Islet of Langerhans (tissue), 1 donor: ENCODE results near the gene TNIK.
"Not testable (repeated sequence)": the region's sequence is repeated elsewhere in the genome, so short reads cannot be mapped to it uniquely, and the experiment has no call there.

Experiments
- FAIRE-seq: peaks from one replicate; lab custom pipeline; 2011; peaks lifted over from hg19 to GRCh38; lab: Jason Lieb, UNC

TNIK gene

DNA sequence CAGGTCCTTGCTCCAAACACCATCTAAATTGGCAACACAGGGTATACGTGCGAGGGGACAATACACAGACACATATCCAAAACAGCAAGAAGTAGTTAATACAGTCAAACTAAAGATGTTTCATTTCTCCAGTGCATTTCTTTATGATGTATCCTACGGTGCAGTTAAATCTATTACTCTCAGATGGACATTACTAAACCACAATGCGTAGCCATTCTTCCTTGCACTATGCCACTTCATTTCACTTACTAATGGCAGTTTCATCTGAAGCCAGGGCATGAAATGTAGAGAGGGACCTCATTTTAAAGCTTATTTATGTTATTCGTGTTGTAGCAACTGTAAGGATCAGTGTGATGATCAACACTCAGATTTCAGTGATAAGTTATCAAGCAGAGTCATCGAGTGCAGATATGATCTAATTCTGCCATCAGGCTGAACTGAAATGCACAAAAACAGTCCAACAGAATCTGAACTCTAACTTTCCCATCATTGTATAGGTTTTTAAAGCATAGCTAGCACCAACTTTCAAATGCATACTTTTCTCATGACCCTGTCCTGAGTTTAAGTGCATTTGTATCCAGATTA lies 14.5 kb downstream of the TNIK start:
- no peak for FAIRE-seq

DNA sequence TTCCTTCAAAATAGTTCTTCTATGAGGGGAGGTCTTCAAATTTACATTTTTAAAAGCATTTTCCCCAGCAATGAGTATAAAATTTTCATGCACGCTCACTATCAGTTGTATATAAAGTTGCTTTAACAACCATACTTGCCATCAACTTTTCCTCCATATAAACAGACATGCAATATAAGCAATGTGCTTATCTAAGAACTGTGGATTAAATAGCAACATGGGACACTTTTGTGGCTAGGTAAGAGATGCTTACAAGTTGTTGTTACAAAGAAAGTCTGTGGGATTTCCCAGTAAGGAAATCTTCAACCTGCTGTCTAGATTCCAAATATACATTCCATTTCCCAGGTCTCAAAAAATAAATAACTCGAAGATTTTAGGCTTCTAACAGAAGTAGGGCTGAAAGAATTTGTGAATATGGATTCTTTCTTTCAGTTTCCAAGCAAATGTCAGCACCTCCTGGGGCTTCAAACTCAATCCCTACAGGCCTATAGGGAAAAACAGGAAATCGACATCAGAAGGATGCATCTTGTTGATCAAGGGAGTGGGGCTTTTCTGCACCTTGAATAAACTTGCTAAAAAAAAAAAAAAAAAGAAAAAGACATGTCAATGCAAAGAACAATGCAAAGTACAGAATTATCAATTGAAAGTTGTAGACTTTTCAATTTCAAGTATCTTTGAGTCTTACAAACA lies 16.1 kb downstream of the TNIK start:
- FAIRE-seq, result no peak

DNA sequence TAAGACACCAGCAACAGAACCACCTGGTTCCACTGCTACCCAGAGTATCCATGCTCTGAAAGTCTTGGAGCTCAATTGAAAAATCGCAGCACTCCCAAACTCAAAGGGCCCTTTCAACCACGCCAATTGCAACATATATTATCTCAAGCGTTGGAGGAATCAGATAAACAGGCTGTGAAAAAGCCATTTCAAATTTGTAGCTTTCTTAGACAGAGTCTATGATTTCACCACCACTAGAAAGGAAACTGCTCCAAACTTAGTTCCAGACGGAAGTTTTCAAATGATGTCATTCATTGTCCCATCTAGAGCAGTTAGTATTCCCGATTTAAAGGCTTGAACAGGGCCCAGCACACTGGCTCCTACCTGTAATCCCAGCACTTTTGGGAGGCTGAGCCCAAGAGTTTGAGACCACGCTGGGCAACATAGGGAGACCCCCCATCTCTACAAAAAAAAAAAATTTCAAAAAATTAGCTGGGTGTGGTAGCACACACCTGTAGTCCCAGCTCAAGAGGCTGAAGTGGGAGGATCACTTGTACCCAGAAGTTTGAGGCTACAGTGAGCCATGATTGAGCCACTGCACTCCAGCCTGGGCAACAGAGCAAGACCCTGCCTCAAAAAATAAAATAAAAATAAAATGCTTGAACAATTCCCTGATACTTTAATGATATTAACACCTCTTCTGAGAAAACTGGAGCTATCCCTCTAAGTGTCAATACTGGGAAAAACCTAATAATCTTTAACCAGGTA lies 16.8 kb downstream of the TNIK start:
- no peak for FAIRE-seq

DNA sequence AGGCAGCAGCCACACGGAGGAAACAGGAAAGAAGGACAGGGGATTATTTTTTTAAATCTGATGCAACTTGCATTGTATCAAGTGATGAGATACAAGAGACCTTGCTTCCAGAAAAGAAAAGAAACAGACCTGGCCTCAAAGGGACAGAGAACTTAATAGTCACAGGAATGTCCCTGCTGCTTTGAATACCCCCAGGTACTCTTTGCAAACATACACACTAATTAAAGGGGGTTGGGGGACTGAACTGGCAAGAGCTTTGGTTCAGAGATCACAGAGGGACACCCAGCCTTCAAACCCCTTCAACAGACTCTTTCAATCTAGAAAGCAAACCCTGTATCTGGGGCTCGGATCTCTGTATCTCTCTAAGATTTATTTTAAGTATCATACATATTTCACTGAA lies 18.0 kb downstream of the TNIK start:
- no peak for FAIRE-seq

DNA sequence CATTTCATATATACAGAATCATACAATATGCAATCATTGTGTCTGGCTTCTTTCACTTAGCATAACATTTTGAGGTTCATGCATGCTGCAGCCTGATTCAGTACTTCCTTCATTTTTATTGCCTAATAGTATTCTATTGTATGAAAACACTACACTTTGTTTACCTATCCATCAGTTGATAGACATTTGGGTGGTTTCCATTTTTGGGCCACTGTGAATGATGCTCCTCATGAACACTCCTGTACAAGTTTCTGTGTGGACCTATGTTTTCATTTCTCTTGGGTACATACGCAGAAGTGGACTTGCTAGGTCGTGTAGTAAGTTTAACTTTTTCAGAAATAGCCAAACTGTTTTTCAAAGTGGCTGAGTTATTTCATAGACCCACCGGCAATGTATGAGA lies 18.8 kb downstream of the TNIK start:
- FAIRE-seq, result no peak

DNA sequence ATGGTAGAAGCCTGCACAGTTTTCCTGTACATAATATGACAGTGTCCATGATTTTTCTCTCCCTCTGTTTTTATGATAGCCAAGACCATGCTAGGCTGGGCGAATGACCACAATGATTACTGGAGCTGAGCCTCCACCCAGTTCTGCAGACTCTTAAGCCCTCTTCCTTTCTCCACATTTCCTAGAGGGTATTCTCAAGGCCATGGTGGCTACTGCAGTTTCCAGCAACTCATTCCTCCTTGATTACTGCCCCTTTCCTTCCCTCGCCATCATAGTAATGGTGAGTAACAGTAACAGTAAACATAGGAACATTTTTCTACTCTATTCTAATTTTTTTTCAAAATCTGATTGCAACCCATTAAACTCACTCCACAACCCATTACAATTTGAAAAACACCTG lies 20.2 kb downstream of the TNIK start:
- no peak for FAIRE-seq

DNA sequence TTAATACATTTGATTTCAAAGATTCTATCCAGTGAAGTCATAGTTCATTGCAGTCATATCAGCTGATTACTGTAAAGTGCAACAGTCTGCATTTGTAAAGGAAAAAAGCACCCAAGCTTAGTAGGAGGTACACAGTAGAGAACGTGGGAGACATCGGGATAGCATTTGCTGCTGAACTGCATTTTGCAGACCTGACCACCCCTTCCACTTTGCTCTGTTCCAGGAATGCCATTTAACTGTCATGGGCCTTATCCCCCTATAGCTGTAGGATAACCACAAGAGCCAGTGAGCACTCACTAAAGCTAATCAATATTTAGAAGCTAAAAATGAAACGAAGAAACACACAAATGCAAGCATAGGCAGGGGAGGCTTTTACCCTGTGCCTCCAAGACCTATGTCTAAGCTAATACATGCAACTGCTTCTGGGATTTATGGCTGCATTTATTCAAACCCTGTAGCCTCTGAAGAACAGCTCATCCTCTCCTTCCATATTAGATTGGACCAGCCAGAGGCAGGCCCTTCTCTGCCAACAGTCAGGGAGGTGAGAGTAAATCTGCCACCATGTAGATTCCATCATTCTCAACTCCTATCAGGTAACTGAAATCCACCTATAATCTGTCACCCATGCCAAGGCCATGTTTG lies 23.0 kb downstream of the TNIK start:
- no peak for FAIRE-seq

DNA sequence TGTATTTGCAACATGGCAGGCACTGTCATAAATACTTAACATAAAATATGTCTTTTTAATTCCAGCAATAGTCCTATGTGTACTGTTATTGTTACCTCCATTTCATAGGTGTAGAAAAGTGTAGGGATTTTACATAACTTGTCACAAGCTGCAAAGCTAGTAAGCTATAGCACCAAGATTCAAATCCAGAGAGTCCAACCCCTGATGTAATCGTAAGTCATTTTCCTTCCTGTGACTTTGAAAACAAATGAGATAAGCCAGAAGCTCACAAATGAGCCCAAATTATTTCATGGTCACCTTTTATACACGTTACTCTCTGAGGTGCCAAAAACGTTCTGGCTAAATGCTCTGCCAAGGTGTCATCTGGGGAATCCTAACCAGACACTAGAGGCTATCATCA lies 23.8 kb downstream of the TNIK start:
- no peak for FAIRE-seq

DNA sequence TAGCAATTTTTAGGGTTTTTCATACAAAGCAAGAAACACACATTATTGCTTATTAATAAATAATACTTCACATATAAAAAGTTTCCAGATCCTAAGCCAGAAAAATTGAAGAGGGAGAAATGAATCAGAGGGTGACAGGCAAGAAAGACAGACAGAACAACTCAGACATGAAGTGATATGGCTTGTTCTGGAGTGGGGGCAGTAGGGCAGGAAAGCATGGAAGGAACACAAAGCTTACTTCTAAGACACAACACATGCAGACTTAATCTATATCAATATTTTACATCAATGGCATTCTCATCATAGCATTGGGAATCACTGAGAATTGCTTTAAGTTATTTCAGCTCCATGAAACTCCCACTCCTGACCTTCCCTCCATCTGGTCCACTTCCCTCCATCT lies 24.4 kb downstream of the TNIK start:
- no peak for FAIRE-seq

DNA sequence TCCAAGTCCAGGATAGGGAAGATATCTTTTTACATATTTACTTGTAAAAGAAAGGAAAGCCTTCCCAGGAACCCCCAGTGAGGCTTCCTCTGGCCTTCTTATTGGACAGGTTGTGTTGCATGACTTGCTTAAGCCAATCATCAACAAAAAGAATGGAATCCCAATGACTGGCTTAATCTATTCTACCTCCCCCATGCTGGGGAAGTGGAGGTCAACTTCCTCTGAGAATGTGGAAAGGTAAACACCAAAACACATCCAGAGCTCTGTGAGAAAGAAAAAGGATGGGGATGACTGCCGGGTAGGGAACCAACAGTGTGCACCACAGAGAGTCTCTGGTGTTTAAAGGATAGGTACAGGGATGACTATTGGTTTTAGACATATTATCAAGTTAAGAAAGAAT lies 25.1 kb downstream of the TNIK start:
- no peak for FAIRE-seq

DNA sequence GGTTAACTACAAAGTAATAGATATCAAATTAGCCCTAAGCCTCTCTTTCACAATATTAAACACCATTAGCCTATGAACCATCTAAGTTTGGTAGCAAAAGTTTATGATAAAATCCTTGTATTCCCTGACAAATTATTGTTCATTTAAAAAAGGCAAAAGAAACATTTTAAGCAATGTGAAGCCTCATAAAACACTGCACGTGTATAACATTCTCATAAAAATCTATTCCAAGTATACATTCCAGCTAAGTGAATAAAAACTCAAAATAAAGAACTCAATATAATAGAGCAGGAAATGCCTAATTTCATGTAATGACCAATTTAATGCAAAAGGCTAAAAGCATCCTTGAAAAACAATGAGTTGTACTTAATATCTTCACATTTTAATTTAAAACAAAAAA lies 27.7 kb downstream of the TNIK start:
- FAIRE-seq, result peak; percentile 69

DNA sequence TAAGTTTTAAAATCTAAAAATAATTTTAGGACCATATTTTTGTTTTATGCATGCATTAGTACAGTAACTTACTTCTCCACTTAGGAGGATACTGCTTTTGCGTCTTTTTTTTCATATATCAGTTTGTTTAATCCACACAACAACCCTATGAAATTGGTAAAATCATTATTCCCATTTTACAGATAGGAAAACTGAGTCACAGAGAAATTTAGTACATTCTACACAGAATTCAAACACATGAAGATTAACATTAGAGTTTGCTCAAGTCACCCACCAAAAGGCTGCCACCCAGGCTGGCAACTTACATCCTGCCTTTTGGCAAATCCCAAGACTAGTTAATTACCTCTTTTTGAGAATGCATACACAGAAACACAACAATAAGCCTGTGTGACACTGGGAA lies 28.7 kb downstream of the TNIK start:
- no peak for FAIRE-seq

DNA sequence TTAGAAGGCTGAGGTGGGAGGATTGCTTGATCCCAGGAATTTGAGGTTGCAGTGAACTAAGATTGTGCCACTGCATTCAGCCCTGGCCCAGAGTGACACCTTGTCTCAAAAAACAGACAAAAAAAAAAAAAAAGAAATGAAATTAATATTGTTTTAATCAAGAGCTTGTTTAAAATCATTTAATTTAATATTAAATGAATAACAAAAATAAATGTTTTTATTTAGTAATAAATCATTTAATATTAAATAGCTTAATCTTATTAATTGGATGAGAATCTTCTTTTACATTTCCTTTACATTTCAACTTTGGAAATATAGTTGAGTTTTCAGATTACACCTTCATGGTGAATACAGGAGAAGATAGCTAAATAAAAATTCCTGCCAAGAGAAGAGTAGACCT lies 29.7 kb downstream of the TNIK start:
- FAIRE-seq, result peak; percentile 5

DNA sequence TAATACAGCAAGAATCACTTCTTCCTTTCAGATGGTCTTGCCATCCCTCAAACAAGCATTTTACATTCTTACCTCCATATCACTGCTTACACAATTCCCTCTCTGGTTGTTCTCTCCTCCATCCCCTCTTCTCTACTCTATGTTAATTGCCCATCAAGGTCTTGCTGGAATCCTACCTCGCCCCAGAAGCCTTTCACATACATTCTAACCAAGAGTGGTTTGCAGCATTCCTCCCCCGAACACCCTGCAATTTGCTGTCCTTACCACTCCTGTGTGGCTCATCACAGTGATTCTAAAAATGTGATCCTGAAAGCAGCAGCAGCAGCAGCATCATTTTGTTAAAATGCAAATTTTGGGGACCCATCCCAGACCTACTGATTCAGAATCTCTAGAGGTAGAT lies 30.6 kb downstream of the TNIK start:
- FAIRE-seq, result no peak

DNA sequence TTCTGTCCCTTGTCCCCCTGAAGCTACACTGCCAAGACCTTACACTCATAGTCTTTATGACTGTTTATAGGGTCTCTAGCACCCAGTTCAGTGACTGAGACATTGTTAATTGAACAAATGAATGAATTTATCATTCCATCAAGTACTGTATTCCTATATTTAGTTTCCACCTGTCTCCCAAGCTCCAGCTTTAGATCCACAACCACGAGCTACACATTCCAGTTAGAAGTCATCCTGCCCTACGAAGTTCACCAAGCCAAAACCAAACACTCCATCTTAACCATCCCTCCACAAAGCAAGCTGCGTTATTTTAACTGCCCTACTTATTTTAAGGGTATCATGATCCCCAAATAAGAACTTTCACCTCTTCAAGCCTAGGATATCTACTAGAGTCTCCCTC lies 31.3 kb downstream of the TNIK start:
- no peak for FAIRE-seq

DNA sequence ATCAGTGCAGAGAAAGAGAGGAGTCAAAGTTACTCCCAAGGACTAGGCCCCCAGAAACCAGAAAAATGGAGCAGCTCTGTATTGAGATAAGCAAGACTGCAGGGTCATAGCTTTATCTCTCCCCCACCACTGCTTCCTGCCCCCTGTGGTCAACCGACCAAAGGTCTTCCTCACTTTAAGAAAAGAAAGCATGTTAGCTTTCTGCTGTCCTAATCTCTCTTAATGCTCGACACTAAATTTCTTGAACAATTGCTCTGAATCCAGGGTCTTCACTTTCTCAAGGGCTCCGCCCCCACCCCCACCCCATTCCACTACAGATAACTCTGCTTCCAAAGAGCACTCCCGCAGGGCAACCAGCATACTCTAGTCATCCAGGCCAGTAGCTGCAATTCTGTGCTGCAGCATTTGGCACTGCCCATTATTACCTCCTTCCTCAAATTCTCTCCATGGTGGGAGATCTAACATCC lies 31.9 kb downstream of the TNIK start:
- FAIRE-seq, result no peak

DNA sequence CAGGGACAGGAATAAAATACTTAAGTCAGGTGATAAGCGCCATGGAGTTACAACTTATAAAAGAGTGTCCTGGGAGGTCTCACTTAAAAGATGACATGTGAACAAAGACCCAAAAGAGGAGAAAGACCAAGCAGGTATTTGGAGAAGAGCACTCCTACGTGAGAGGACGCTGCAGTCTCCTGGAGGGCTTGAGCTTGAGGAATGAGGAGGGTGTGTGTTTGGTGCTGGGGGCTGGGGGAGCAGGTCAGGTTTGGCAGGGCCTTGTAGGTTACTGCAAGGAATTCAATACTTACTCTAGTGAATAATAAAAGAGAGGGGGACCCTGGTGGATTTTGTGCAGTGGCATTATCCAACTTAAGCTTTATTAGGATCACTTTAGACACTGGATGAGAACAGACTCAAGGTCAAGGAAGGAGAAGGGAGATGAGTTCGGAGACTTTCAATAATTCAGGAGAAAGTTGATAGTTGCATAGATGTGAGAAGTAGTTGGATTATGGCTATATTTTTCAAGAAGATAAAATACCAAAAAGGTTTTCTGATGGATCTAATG lies 32.4 kb downstream of the TNIK start:
- FAIRE-seq, result no peak

DNA sequence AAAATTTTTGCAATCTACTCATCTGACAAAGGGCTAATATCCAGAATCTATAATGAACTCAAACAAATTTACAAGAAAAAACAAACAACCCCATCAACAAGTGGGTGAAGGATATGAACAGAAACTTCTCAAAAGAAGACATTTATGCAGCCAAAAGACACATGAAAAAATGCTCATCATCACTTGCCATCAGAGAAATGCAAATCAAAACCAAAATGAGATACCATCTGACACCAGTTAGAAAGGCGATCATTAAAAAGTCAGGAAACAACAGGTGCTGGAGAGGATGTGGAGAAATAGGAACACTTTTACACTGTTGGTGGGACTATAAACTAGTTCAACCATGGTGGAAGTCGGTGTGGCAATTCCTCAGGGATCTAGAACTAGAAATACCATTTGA lies 36.1 kb downstream of the TNIK start:
- not testable (repeated sequence) for FAIRE-seq

DNA sequence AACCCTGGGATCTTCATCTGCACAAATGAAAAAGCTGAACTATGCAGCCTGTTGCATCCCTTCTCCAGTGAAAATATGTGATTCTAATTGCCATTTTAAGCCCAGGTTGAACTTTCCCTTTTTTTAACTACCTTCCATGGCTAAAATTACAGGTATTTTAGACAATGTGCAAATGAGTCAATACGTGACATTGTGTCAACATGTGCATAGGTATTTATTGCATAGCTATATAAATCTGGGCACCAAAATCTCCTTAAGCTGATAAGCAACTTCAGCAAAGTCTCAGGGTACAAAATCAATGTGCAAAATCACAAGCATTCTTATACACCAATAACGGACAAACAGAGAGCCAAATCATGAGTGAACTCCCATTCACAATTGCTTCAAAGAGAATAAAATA lies 37.4 kb downstream of the TNIK start:
- not testable (repeated sequence) for FAIRE-seq

DNA sequence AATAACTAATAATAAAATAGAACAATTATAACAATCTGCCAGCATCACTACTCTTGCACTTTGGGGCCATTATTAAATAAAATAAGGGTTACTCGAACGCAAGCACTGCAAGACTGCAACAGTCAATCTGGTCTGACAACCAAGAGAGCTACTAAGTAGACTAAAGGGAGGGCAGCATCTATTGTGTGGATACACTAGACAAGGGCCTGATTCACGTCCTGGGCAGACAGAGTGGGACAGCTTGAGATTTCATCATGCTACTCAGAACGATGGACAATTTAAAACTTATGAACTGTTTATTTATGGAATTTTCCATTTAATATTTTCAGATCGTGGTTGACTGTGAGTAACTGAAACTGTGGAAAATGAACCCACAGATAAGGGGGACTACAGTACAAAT lies 39.5 kb downstream of the TNIK start:
- FAIRE-seq, result no peak

DNA sequence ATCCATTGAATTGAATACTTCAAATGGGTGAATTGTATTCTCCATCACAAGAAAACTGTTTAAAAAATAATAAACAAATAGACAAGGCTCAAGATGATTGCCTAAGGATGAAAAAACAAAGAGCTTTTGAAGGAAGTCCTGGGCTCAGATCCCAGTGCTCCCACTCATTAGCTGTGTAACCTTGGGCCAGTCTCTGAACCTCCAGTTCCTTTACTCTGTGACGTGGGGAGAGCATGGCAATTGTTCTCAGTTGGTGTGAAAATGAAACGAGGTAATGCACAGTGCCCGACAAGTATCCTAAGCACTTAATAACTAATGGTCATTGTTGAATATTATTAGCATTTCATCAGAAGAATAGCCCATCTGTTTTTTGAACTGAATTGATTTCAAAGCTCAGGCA lies 40.7 kb downstream of the TNIK start:
- FAIRE-seq, result no peak

DNA sequence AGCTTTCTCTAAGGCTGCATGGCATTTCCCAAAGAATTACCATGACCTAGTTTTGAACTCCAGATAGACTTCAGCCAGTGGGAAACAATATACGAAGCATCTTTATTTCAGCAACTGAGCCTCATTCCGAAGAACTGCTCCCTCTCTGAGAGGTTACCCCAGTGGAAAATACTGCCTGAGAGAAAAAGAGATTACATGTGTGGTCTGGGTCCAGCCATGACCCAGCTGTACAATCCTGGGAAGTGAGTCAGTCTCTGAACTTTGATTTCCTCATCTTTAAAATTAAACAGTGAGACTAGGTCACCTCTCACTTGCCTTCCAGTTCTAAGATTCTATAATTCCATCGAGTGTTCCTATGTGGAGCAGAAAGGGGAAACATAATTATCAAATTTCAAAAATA lies 42.4 kb downstream of the TNIK start:
- FAIRE-seq, result no peak

DNA sequence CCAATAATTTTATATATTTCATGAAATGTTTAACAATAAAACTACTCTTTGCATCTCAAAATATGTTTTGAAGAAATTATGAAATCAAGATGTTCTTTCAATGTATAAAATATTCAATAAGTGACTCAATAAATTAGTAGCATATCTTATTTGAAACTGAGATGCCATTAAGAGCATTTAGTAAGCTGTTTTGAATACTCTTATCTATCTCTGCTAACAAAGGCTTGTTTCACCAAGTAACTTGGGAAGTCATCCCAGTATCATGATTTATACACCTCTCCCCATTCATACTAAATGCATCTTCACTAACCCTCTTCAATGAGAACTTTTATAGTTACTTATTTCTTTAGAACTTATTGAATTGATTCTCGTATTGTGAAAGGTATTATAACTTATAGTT lies 43.1 kb downstream of the TNIK start:
- FAIRE-seq, result no peak
